H1 (cell line): ENCODE measurements around the gene AMOT. TPM values are rescaled to one million over a fixed set of nuclear protein-coding genes. Genes with fewer than 3 reads are reported as not detected.

Experiments used
- SIRT6 ChIP-seq: IDR thresholded peaks from one replicate; pipeline ENCODE4 v1.7.1; 2012; ENCODE audit warnings: low read length, inconsistent platforms
- polyA plus RNA-seq, 7 experiments: library from polyadenylated mRNA; depleted of rRNA in 3 of 7; stranded (reverse) in 5 of 7; unstranded in 2 of 7; fragments of >200 nt in 5 of 7; fragments of 200-250 nt in 2 of 7; gene quantifications; 1 replicate in 5 of 7; 2 replicates in 1 of 7; 4 replicates in 1 of 7; pipeline versions ENCODE4 v1.2.1 to v1.2.3, GENCODE V29; 2011 to 2013; ENCODE audit warnings: missing spikeins in 2 of 7, mixed read lengths in 2 of 7
- total RNA-seq: library from RNA; stranded (reverse); fragmentation: NEBNext Ultra II Directional; extraction: Animal tissue kit (Norgen Biotek cat#: 25700); gene quantifications from 2 replicates; pipeline ENCODE4 v1.2.1, GENCODE V29; 2021
- TF ChIP-seq, protein P1 (sequence below): fragments of 300-600 bp; sonication (generic); IDR thresholded peaks from 2 replicates; pipeline ENCODE4 v1.7.1; 2012; ENCODE audit warnings: low read length, moderate library complexity, mild to moderate bottlenecking, inconsistent platforms; ENCODE audit not compliant: insufficient replicate concordance

The AMOT gene
- total and polyA plus RNA-seq, 2 of the 8 experiments (the other 6 are each of a cell fraction or from before 2014, with no cell fraction given): 2.3 to 7.1 TPM

GRCh38 chrX:112834031-112834845 is 6.4 kb downstream of the AMOT start (continued):
- TF ChIP-seq, protein P1, sequence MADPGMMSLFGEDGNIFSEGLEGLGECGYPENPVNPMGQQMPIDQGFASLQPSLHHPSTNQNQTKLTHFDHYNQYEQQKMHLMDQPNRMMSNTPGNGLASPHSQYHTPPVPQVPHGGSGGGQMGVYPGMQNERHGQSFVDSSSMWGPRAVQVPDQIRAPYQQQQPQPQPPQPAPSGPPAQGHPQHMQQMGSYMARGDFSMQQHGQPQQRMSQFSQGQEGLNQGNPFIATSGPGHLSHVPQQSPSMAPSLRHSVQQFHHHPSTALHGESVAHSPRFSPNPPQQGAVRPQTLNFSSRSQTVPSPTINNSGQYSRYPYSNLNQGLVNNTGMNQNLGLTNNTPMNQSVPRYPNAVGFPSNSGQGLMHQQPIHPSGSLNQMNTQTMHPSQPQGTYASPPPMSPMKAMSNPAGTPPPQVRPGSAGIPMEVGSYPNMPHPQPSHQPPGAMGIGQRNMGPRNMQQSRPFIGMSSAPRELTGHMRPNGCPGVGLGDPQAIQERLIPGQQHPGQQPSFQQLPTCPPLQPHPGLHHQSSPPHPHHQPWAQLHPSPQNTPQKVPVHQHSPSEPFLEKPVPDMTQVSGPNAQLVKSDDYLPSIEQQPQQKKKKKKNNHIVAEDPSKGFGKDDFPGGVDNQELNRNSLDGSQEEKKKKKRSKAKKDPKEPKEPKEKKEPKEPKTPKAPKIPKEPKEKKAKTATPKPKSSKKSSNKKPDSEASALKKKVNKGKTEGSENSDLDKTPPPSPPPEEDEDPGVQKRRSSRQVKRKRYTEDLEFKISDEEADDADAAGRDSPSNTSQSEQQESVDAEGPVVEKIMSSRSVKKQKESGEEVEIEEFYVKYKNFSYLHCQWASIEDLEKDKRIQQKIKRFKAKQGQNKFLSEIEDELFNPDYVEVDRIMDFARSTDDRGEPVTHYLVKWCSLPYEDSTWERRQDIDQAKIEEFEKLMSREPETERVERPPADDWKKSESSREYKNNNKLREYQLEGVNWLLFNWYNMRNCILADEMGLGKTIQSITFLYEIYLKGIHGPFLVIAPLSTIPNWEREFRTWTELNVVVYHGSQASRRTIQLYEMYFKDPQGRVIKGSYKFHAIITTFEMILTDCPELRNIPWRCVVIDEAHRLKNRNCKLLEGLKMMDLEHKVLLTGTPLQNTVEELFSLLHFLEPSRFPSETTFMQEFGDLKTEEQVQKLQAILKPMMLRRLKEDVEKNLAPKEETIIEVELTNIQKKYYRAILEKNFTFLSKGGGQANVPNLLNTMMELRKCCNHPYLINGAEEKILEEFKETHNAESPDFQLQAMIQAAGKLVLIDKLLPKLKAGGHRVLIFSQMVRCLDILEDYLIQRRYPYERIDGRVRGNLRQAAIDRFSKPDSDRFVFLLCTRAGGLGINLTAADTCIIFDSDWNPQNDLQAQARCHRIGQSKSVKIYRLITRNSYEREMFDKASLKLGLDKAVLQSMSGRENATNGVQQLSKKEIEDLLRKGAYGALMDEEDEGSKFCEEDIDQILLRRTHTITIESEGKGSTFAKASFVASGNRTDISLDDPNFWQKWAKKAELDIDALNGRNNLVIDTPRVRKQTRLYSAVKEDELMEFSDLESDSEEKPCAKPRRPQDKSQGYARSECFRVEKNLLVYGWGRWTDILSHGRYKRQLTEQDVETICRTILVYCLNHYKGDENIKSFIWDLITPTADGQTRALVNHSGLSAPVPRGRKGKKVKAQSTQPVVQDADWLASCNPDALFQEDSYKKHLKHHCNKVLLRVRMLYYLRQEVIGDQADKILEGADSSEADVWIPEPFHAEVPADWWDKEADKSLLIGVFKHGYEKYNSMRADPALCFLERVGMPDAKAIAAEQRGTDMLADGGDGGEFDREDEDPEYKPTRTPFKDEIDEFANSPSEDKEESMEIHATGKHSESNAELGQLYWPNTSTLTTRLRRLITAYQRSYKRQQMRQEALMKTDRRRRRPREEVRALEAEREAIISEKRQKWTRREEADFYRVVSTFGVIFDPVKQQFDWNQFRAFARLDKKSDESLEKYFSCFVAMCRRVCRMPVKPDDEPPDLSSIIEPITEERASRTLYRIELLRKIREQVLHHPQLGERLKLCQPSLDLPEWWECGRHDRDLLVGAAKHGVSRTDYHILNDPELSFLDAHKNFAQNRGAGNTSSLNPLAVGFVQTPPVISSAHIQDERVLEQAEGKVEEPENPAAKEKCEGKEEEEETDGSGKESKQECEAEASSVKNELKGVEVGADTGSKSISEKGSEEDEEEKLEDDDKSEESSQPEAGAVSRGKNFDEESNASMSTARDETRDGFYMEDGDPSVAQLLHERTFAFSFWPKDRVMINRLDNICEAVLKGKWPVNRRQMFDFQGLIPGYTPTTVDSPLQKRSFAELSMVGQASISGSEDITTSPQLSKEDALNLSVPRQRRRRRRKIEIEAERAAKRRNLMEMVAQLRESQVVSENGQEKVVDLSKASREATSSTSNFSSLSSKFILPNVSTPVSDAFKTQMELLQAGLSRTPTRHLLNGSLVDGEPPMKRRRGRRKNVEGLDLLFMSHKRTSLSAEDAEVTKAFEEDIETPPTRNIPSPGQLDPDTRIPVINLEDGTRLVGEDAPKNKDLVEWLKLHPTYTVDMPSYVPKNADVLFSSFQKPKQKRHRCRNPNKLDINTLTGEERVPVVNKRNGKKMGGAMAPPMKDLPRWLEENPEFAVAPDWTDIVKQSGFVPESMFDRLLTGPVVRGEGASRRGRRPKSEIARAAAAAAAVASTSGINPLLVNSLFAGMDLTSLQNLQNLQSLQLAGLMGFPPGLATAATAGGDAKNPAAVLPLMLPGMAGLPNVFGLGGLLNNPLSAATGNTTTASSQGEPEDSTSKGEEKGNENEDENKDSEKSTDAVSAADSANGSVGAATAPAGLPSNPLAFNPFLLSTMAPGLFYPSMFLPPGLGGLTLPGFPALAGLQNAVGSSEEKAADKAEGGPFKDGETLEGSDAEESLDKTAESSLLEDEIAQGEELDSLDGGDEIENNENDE: no peak
- no peak for TF ChIP-seq SIRT6
